CD4-positive, alpha-beta T cell treated with Interleukin-1 beta for 1 hour (primary cell): Measurements from ENCODE around the gene SLC39A1.

ENCODE experiments used
- DNase-seq, 2 donors: peaks; one replicate each; pipeline ENCODE4 v3.0.0-alpha.2; 2020 to 2022

SLC39A1 gene

GRCh38 chr1:153946622-153947241, 16.6 kb downstream of the SLC39A1 start, which contains the start of gene DENND4B:
Gene DENND4B, minus strand, starts transcription at chr1:153946718. Its CDS starts 2,344 bp downstream, at chr1:153944374.
- peak; percentile 80 to 83 for DNase-seq

DNA sequence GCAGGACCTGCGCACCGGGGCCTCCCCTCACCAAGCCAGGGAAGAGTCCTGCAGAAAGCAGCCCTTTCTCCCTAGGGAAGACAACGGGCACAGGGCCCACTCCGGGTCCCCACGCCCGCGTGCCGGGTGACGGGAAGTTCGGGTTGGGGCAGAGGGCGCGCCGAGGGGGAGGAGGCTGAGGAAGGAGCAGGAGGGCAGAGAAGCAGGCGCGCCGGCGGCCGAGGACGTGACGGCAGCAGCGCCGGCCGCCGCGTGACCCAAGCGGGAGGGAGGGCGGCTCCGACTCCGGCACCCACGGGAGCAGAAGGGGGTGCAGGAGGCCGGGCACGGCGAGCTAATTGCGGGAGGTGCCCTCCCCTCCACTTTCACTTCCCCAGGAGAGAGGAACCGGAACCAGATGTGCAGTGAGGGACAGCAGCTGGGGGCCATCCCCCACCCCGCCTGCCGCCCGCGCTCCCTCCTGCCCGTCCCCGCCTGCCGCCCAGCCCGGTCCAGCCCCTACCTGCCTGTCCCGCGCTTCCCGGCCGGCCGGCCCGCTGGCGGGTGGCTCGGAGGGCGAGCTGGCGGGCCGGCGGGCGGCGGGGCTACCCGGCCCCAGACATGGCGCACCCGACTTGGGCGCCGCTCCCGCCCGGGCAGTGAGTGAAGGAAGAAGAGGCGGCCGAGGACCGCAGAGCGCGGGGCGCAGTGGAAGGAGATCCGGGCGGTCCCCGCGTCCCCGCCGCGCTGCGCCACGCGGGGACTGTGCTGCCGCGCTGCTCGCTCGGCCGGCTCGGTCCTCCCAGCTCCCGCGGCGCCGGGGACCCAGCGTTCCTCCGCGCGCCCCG, 17.3 kb downstream of the SLC39A1 start:
- peak; percentile 83 to 94 for DNase-seq

DNA sequence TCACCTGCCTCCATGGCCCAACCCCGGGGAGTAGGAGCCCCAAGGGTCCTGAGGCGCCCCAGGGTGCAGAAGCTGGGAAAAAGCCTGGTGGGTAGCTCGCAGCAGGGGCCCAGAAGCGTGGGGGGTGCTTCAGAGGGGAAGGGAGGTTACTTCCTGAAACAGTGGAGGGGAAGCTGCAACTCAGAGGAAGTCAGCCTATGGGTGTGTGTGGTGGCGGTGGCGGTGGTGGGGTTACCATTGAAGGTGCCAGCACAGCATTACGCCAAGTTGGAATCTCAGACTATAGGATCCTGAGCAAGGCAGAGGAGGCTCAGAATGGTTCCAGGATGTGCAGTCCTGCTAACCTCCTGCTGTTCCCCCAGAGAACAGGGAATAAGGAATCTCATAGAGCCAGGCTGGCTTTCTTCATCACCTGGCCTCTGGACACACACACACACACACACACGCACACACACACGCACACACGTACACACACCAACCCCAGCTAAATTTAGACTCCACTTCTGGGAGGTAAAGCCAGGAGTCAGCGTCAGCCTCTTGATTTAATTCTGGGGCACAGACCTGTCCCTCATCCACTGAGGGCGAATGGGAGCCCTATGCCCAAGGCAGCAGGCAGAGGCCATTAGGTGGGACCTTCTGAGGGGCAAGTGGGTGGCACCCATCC, 18.1 kb downstream of the SLC39A1 start:
- DNase-seq = peak; percentile 84 to 86

GRCh38 chr1:153944827-153945117, 18.6 kb downstream of the SLC39A1 start:
- no peak for DNase-seq

DNA sequence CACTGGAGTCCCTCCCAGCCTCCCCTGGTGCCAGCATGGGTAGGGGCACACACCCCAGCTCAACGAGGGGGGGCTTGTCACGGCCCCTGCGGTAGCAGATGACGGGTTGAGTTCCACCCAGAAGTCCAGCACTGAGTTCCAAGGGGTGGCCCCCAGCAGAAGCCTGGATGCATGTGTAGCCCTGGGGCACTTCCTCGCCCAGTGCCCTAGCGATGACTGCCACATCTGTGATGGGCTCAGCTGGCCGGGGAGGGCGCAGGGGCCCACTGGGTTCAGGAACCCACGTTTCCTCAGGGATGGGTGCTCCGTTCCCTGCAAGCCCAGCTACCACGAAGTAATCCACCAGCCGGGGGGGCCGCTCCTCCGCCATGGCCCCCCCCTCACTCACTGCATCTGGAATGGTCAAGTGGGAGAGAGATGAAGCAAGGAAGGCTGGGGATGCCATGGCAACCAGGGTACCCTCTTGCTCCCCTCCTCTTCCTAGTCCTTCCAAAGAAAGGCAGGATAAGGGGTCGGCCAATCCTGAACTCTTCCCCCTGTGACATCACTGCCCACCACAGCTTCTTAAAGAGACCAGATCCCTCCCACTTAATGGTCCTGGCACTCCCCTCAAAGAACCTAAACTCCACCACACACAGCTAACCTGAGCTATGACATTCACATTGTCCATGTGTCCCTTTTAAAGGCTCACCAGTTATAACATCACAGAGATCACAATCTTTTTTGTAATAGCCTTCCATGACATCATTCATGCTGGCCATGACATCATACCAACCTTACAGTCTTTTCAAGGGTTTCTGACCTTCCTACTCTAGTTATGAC, 19.1 kb downstream of the SLC39A1 start:
- DNase-seq = peak; percentile 30 to 46

- DNase-seq = no peak
Observed at GRCh38 chr1:153942766-153943549, 20.4 kb downstream of the SLC39A1 start.

DNA sequence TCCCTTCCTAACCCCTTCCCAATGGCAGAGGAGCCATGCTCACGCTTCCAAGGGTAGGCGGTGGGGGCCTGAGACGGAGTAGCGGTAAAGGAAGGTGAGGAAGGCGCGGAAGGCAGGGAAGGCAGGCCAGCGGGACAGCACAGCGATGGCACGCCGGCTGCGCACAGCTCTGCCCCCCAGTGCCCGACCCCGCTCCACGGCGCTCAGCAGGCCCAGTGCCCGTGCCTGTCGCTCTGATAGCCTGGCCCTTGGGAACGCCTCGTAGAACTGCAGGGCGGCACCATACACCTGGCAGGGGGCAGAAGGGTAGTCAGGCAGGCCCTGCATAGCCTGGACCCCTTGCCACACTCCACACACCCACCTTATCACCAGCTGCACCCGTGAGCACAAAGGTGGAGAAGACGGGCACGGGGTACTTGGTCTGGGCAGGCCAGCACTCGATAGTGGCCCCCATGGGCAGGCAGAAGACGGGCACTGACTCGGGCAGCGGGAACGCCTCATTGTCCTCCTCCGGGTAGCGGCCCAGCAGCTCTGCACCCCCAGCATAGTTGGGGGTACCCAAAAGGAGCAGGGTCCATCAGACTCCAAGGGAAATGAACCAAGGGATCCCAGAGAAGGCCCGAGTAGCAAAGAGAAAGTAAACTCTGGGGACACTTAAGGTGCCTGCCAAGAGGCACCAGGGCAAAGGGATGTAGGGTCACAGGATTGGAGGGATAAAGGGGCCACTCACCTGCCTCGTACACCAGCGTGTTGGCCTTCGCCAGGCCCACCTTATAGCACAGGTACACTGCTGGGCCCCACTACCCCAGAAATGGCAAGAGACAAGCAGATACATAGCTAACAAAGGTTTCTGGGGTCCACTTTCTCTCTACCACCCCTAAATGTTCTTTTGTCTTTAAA, 21.3 kb downstream of the SLC39A1 start:
- no peak for DNase-seq

GRCh38 chr1:153940756-153941155, 22.6 kb downstream of the SLC39A1 start:
- no peak for DNase-seq

- DNase-seq = no peak
Observed at GRCh38 chr1:153939476-153939875, 23.9 kb downstream of the SLC39A1 start.

DNA sequence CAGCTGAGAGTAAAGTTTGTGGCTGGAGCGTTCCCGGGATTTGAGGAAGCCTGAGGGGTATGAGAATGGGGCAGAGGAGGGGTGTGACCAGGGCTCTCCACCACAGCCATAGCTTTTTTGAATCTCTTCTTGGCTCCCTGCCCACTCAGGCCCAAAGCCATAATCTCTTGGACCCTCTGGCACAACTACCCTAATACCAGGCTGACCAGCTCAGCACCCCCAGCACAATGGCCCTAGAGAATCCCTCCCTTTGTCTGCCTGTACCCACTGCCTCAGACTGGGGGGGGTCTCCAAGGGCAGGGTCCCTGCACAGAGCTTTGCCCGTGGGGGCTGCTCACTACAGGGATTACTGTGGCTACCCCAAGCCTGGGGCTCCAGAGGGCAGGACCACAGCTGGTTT, 24.3 kb downstream of the SLC39A1 start:
- no peak for DNase-seq

GRCh38 chr1:153937331-153937730, 26.0 kb downstream of the SLC39A1 start:
- no peak for DNase-seq

DNA sequence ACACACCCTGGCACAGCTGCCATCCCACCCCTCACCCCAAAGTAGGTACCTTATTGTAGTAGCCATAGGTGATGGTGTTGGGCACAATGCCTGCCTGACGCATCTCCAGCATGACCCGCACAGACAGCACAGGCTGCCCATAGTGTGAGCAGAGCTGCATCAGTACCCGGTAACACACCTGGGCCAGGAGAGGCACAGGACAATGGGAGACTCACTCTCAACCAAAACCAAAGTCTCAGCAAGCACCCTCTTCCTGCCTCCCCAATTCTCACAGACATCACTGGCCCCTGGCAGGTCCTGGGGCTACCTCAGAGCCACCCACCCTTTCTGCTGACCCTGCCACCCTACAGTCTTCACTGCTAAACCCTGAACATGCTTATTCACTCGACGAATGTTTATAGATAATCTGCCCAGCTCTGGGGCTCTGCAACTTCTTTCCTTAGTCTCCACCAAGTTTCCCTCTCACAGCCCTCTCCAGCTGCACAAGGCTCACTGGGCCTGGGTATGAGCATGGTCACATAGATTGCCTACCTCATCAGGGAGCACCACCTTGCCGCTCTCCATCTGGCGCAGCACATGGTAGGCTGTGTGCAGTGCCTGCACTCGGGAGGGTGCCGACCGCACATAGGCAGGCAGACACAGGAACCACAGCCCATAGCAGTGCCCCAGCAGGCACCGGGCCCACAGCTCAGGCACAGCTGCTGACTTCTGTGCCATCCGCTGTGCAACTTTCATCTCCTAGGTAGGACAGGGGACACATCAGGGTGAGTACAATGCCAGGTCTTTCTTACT, 27.1 kb downstream of the SLC39A1 start:
- DNase-seq = no peak

DNA sequence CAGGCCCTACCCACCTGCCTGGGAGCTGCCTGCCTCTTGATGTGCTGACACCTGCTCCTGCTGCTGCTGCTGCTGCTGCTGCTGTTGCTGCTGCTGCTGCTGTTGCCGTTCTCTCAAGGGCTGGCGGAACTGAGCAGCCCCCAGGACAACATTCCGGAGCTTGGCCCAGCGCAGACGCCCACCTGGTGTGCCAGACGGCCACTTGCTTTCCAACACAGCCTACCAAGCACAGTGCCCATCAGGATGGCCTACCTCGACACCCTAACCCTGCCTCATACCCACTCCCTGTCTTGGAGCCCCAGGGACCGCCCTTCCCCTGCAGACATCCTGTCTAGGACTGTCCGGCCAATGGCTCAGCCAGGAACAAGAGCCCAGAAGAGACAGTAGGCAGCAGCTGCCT, 28.6 kb downstream of the SLC39A1 start:
- DNase-seq = no peak

DNA sequence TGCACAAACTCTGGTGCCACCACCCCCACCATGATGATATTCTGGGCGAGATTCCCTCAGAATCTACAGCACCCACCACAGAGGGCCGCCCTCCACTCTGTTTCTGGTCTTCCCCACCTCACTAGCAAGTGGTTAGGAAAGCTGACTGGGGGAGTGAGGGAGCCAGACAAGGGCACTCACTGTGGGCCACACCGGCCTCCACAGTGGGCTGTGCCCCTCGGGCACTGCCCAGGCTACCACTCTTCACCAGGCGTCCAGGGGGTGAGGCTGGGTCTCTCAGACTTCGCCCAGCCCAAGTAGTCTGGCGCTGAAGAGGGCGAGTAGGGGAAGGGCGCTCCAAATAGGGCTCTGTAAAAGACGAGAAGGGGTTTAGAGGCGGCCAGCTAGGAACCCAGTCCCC, 29.4 kb downstream of the SLC39A1 start:
- DNase-seq = no peak

- DNase-seq = no peak
Observed at GRCh38 chr1:153933430-153933829, 29.9 kb downstream of the SLC39A1 start.

DNA sequence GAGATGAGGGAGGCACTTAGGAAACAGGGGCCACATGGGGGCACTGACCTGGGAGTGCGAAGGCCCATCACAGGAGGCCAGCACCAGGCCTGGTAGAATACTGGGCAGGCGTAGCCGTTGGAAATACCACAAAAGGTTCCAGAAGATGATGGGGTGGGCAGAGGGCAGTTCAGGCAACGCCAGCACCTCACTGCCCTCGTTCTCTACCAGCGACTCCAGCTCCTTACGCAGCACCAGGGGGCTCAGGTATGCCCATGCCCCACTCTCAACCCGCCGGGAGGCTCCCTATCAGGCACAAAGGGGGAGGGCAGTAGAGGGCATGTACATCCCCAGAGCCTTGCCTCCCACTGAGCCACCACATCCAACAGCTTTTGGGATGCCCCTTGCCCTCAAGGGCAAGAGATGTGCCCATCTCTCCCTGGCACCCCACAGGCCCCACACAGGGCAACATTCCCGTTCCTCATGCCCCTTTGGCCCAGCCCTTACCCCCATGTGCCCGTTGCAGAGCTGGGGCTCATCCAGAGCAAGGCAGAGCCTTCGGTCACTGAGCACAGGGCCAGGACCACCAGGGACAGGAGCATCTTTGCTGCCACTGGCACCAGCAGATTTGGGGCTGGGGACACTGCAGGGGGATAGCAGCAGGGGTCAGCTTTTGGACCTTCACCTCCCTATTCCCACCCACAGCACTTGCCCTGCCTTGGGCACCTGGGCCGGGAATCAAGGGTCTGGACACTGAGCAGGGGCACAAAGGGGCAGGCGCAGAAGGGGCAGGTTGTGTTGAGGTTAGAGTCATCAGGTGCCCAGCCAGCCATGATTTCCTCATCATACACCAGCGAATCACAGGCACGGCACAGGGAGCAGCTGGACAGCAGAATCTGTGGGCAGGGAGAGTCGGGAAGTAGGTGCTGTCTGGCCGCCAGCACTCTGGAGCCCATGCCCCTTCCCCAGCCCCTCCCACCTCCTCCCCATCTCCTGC, 30.9 kb downstream of the SLC39A1 start:
- no peak for DNase-seq

GRCh38 chr1:153929981-153930948, 33.1 kb downstream of the SLC39A1 start:
- no peak for DNase-seq

DNA sequence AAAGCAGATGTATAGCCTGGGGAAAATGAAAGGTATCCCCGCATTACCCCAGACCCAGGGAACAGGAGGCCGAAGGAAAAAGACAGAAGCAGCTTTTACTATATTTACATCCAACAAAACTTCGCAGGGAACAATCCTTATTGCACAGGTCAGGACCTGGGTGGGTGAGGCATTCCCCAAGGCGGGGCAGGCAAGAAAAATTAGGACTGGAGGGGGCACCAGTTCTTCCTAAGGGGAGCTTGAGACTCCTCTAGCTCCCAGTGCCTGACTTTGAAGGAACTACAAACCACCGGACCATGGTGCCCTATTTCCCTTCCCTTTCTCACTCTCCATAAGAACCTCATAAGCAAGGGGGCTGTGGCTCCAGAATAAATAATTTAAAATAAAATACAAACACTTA, 33.9 kb downstream of the SLC39A1 start:
- no peak for DNase-seq
